OCI-LY1 (cell line): ENCODE measurements around the gene FGF22.
"Not testable (repeated sequence)": the region's sequence is repeated elsewhere in the genome, so short reads cannot be mapped to it uniquely, and the experiment has no call there.

Source experiments
- H2AFZ ChIP-seq: fragments of 200-600 bp; sonication (generic), shearing (Covaris generic); 2 replicates; pipeline ENCODE4 v1.6.0; 2014; ENCODE audit warnings: antibody characterized with exemption, mild to moderate bottlenecking, low read length
- H3F3A ChIP-seq: fragments of 200-600 bp; sonication (generic), shearing (Covaris generic); 2 replicates; pipeline ENCODE4 v1.6.0; 2014; ENCODE audit warnings: mild to moderate bottlenecking, antibody characterized with exemption, low read length, moderate library complexity; ENCODE audit not compliant: insufficient read depth
- H3K27ac ChIP-seq: fragments of 200-600 bp; sonication (generic); 2 replicates; pipeline ENCODE4 v1.5.1; 2014; ENCODE audit warnings: low read length, mixed run types, mild to moderate bottlenecking, low read depth; ENCODE audit not compliant: poor library complexity, severe bottlenecking
- H3K27me3 ChIP-seq: fragments of 200-600 bp; sonication (generic); 2 replicates; pipeline ENCODE4 v1.6.0; 2014; ENCODE audit warnings: antibody characterized with exemption, mild to moderate bottlenecking, low read length, moderate library complexity; ENCODE audit not compliant: insufficient read depth
- H3K36me3 ChIP-seq: fragments of 200-600 bp; sonication (generic); 2 replicates; pipeline ENCODE4 v1.6.1; 2014; ENCODE audit warnings: mild to moderate bottlenecking, antibody characterized with exemption, low read length, moderate library complexity, mixed read lengths; ENCODE audit not compliant: insufficient read depth
- H3K4me1 ChIP-seq: fragments of 200-600 bp; sonication (generic); 2 replicates; pipeline ENCODE4 v1.5.1; 2014; ENCODE audit warnings: mild to moderate bottlenecking, low read length, moderate library complexity; ENCODE audit not compliant: insufficient read depth, severe bottlenecking
- H3K4me2 ChIP-seq: fragments of 200-600 bp; sonication (generic), shearing (Covaris generic); 2 replicates; pipeline ENCODE4 v1.6.1; 2014; ENCODE audit warnings: low read length
- H3K4me3 ChIP-seq: fragments of 200-600 bp; sonication (generic); 2 replicates; pipeline ENCODE4 v1.5.1; 2014; ENCODE audit warnings: low read length, low read depth, mild to moderate bottlenecking, mixed read lengths; ENCODE audit not compliant: poor library complexity, severe bottlenecking
- H3K79me2 ChIP-seq: fragments of 200-600 bp; shearing (Covaris generic); 2 replicates; pipeline ENCODE4 v1.6.1; 2016; ENCODE audit warnings: mixed run types, low read length, mixed read lengths; ENCODE audit not compliant: insufficient read depth
- H3K9ac ChIP-seq: fragments of 200-600 bp; sonication (generic), shearing (Covaris generic); 2 replicates; pipeline ENCODE4 v1.6.1; 2014; ENCODE audit warnings: mild to moderate bottlenecking, low read length, mixed read lengths
- H3K9me2 ChIP-seq: fragments of 200-600 bp; sonication (generic), shearing (Covaris generic); 2 replicates; pipeline ENCODE4 v1.6.1; 2014; ENCODE audit warnings: low read depth, mild to moderate bottlenecking, low read length, mixed read lengths
- H3K9me3 ChIP-seq: fragments of 200-600 bp; shearing (Covaris generic); 2 replicates; pipeline ENCODE4 v1.6.1; 2014; ENCODE audit warnings: low read length, mixed read lengths
- H4K20me1 ChIP-seq: fragments of 200-600 bp; sonication (generic), shearing (Covaris generic); 2 replicates; pipeline ENCODE4 v1.6.0; 2016; ENCODE audit warnings: mild to moderate bottlenecking, low read length; ENCODE audit not compliant: insufficient read depth
- CTCF ChIP-seq: fragments of 200-600 bp; sonication (generic), shearing (Covaris generic); IDR thresholded peaks from 2 replicates; pipeline ENCODE4 v1.5.1; 2017; ENCODE audit warnings: mild to moderate bottlenecking, antibody characterized with exemption, low read length, moderate library complexity, mixed read lengths
- EZH2 ChIP-seq: fragments of 200-600 bp; sonication (generic), shearing (Covaris generic); IDR thresholded peaks from 2 replicates; pipeline ENCODE4 v1.8.0; 2017; ENCODE audit warnings: borderline replicate concordance, mixed run types, mild to moderate bottlenecking, antibody characterized with exemption, low read length, moderate library complexity, mixed read lengths

FGF22 gene

GRCh38 chr19:663682-664117 lies 24.0 kb downstream of the FGF22 start:
- H3K4me2 ChIP-seq = peak overlapping the region; percentile 93
- H3K4me3 ChIP-seq = peak overlapping the region; percentile 71
- no peaks in the 10 kb centered on the region for H3K9me3 ChIP-seq
- TF ChIP-seq EZH2 (no peak), CTCF (no peak)
- H2AFZ ChIP-seq = peak overlapping the region; percentile 14; the same call in 1 of the 2 replicates
- H3K79me2 ChIP-seq = peaks cover 41% of the 10 kb centered on the region
- no peaks in the 10 kb centered on the region; the same call in 1 of the 2 replicates for H3K36me3 ChIP-seq
- peaks cover 49% of the 10 kb centered on the region for H3K4me1 ChIP-seq
- H3F3A ChIP-seq = no peaks in the 10 kb centered on the region
- peak overlapping the region; percentile 88 for H3K9ac ChIP-seq
- H3K27ac ChIP-seq = peak overlapping the region; percentile 52
- H3K9me2 ChIP-seq = no peaks in the 10 kb centered on the region
- no peaks in the 10 kb centered on the region for H4K20me1 ChIP-seq
- H3K27me3 ChIP-seq = no peaks in the 10 kb centered on the region; the same call in 1 of the 2 replicates

- no peak overlapping the region; the same call in 1 of the 2 replicates for H3K4me2 ChIP-seq
- TF ChIP-seq EZH2 = no peak
- peak; percentile 81 for TF ChIP-seq CTCF
- H3K9ac ChIP-seq = no peak overlapping the region
- H3K79me2 ChIP-seq = peaks cover 28% of the 10 kb centered on the region
- H3K27ac ChIP-seq = no peak overlapping the region
- no peaks in the 10 kb centered on the region for H3K9me3 ChIP-seq
- H3K9me2 ChIP-seq = no peaks in the 10 kb centered on the region
- no peaks in the 10 kb centered on the region; the same call in 1 of the 2 replicates for H3K36me3 ChIP-seq
- H3K4me1 ChIP-seq = peaks cover 36% of the 10 kb centered on the region
- H3K27me3 ChIP-seq = no peaks in the 10 kb centered on the region; the same call in 1 of the 2 replicates
- H4K20me1 ChIP-seq = no peaks in the 10 kb centered on the region
- H3K4me3 ChIP-seq = no peak overlapping the region
- H3F3A ChIP-seq = no peaks in the 10 kb centered on the region
- no peak overlapping the region for H2AFZ ChIP-seq
Observed at GRCh38 chr19:664913-665443, 25.3 kb downstream of the FGF22 start.

- not testable (repeated sequence) for H3K4me2 ChIP-seq
Observed at GRCh38 chr19:666985-667573, 27.4 kb downstream of the FGF22 start.

GRCh38 chr19:668675-669434 lies 29.2 kb downstream of the FGF22 start:
- not testable (repeated sequence) for H3K4me3 ChIP-seq, H3K27ac ChIP-seq, H3K27me3 ChIP-seq, H3F3A ChIP-seq, H3K9ac ChIP-seq, H2AFZ ChIP-seq, H3K4me2 ChIP-seq, H4K20me1 ChIP-seq, H3K36me3 ChIP-seq, H3K79me2 ChIP-seq, H3K9me2 ChIP-seq, H3K9me3 ChIP-seq
- peaks cover 14% of the 10 kb centered on the region for H3K4me1 ChIP-seq

More at GRCh38 chr19:666985-667573, 27.4 kb downstream of the FGF22 start:
- H3K4me3 ChIP-seq, H3K9me2 ChIP-seq, H3K79me2 ChIP-seq, H2AFZ ChIP-seq, H3K27me3 ChIP-seq, H3F3A ChIP-seq, H3K9ac ChIP-seq, H4K20me1 ChIP-seq, H3K9me3 ChIP-seq, H3K27ac ChIP-seq, H3K36me3 ChIP-seq: not testable (repeated sequence)
- H3K4me1 ChIP-seq = peaks cover 20% of the 10 kb centered on the region
